HepG2 (cell line): ENCODE data around the gene STX1B. TPM values are rescaled to one million over a fixed set of nuclear protein-coding genes. Genes with fewer than 3 reads are reported as not detected.

Experiments used
- AKAP8 ChIP-seq: sonication (generic); formaldehyde crosslinking; IDR thresholded peaks from 2 replicates; pipeline ENCODE4 v1.5.1; 2020; ENCODE audit warnings: mild to moderate bottlenecking, missing genetic modification reagents
- DNMT1 ChIP-seq: sonication (generic); formaldehyde crosslinking; IDR thresholded peaks from 2 replicates; pipeline ENCODE4 v1.5.1; 2020; ENCODE audit warnings: mild to moderate bottlenecking, missing genetic modification reagents
- ELF3 ChIP-seq: IDR thresholded peaks from 2 replicates; pipeline ENCODE4 v1.6.1; 2016; ENCODE audit warnings: missing genetic modification reagents, missing compliant biosample characterization
- EP300 ChIP-seq, 3 experiments: sonication (generic) in 1 of 3; formaldehyde crosslinking in 1 of 3; IDR thresholded peaks; 2 replicates each; pipeline versions ENCODE4 v1.5.1 to v1.6.1; 2011 to 2020; ENCODE audit warnings: low read depth in 2 of 3, low read length in 2 of 3, borderline replicate concordance in 1 of 3, improper control_type of control experiment in 1 of 3, mild to moderate bottlenecking in 1 of 3, missing genetic modification reagents in 1 of 3, moderate library complexity in 1 of 3
- ETV5 ChIP-seq: IDR thresholded peaks from 2 replicates; pipeline ENCODE4 v1.6.1; 2018; ENCODE audit warnings: missing biosample characterization, missing genetic modification reagents, inconsistent platforms, borderline replicate concordance
- GABPB1 ChIP-seq: IDR thresholded peaks from 2 replicates; pipeline ENCODE4 v1.6.1; 2016; ENCODE audit warnings: mild to moderate bottlenecking, missing genetic modification reagents, moderate library complexity, missing compliant biosample characterization
- GTF3A ChIP-seq: sonication (generic); formaldehyde crosslinking; conservative IDR thresholded peaks from 2 replicates; pipeline ENCODE4 v1.4.0; 2020; ENCODE audit warnings: mild to moderate bottlenecking, missing genetic modification reagents
- HOMEZ ChIP-seq: IDR thresholded peaks from 2 replicates; pipeline ENCODE4 v1.6.1; 2016; ENCODE audit warnings: low read depth
- KMT2A ChIP-seq: sonication (generic); formaldehyde crosslinking; IDR thresholded peaks from 2 replicates; pipeline ENCODE4 v1.4.0; 2020; ENCODE audit warnings: missing genetic modification reagents
- MEIS1 ChIP-seq: sonication (generic); formaldehyde crosslinking; IDR thresholded peaks from 2 replicates; pipeline ENCODE4 v1.9.0; 2021; ENCODE audit warnings: mild to moderate bottlenecking, missing genetic modification reagents, moderate library complexity, borderline replicate concordance
- MIER2 ChIP-seq: IDR thresholded peaks from 2 replicates; pipeline ENCODE4 v1.6.1; 2016; ENCODE audit warnings: missing biosample characterization, missing genetic modification reagents
- MXI1 ChIP-seq: IDR thresholded peaks from 3 replicates; pipeline ENCODE4 v1.6.1; 2012; ENCODE audit warnings: low read depth, low read length, inconsistent platforms, borderline replicate concordance
- NR1H2 ChIP-seq: sonication (generic); formaldehyde crosslinking; IDR thresholded peaks from 2 replicates; pipeline ENCODE4 v1.8.1; 2022; ENCODE audit warnings: low read depth, missing genetic modification reagents, borderline replicate concordance
- SRY ChIP-seq: sonication (generic); formaldehyde crosslinking; IDR thresholded peaks from 2 replicates; pipeline ENCODE4 v1.8.0; 2022; ENCODE audit warnings: mild to moderate bottlenecking, missing genetic modification reagents
- STAT5B ChIP-seq: sonication (generic); formaldehyde crosslinking; IDR thresholded peaks from 2 replicates; pipeline ENCODE4 v1.4.0; 2020; ENCODE audit warnings: missing genetic modification reagents
- TAF1 ChIP-seq: sonication (generic); formaldehyde crosslinking; IDR thresholded peaks from 2 replicates; pipeline ENCODE4 v1.4.0; 2020; ENCODE audit warnings: missing genetic modification reagents
- ZBTB37 ChIP-seq: sonication (generic); formaldehyde crosslinking; IDR thresholded peaks from 2 replicates; pipeline ENCODE4 v1.4.0; 2020; ENCODE audit warnings: mild to moderate bottlenecking, missing genetic modification reagents
- ZNF329 ChIP-seq: sonication (generic); formaldehyde crosslinking; IDR thresholded peaks from 2 replicates; pipeline ENCODE4 v1.9.0; 2021; ENCODE audit warnings: low read depth, mild to moderate bottlenecking, missing genetic modification reagents
- ZNF574 ChIP-seq: sonication (generic); formaldehyde crosslinking; IDR thresholded peaks from 2 replicates; pipeline ENCODE4 v1.4.0; 2020; ENCODE audit warnings: missing genetic modification reagents
- ZNF576 ChIP-seq: sonication (generic); formaldehyde crosslinking; IDR thresholded peaks from 2 replicates; pipeline ENCODE4 v1.4.0; 2020; ENCODE audit warnings: mild to moderate bottlenecking, missing genetic modification reagents
- polyA plus RNA-seq, 8 experiments: library from polyadenylated mRNA; depleted of rRNA in 3 of 8; stranded (reverse) in 7 of 8; unstranded in 1 of 8; fragments of >200 nt; fragmentation: Illumina TruSeq in 4 of 8; extraction: Trizol in 4 of 8; gene quantifications; 2 replicates each; pipeline versions ENCODE4 v1.2.1 to v1.2.3, GENCODE V29; 2011 to 2016; ENCODE audit warnings: low read depth in 4 of 8, missing spikeins in 1 of 8, mixed read lengths in 1 of 8; ENCODE audit not compliant: insufficient read depth in 1 of 8
- total RNA-seq, 5 experiments: library from RNA; depleted of rRNA; stranded (reverse); fragments of >200 nt; fragmentation: Illumina TruSeq; extraction: Trizol; gene quantifications; 2 replicates each; pipeline ENCODE4 v1.2.3, GENCODE V29; 2016; ENCODE audit warnings: low read depth in 1 of 5
- TF ChIP-seq, protein P1 (sequence below): sonication (generic); formaldehyde crosslinking; IDR thresholded peaks from 2 replicates; pipeline ENCODE4 v1.4.0; 2020; ENCODE audit warnings: missing genetic modification reagents

Gene STX1B
- total and polyA plus RNA-seq, 2 of the 13 experiments (the other 11 are each of a cell fraction or from before 2014, with no cell fraction given), result 2.1 to 3.0 TPM

DNA sequence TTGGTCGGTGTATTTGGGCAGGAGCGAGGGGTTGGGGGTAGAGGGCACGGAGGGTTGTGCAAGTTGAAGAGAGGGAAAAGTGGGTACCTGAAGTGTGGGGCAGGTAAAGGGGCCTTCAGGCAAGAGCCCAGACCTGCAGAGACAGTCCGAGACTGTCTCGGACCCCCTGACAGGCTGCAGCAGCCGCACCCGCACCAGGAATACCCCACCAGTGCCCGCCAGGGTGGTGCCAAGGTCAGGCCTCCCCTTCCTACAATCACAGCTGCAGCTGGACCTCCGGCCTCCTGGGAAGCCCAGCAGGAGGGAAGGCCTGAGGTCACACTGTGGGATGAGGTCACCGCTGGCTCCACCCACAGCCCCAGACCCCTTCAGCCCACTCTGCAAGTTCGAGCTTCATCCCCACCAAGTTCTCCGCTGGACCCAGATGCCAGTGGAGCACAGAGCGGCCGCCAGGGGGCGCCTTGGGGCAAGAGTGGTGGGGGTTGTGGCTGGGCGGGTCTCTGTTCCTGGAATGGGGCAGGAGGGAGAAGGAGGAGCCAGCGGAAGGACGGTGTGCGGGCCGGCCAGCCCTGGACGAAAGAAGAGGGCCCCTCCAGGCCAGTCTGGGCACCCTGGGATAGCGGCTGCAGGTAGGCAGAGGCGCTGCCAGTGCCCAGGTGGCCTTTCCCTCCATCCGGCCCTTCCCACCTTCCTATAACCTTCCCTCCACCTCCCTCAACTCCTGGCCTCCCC, 25.6 kb downstream of the STX1B start, which contains the start of gene HSD3B7 (continued):
- TF ChIP-seq NR1H2 (CRISPR knock-in tag) (0 out of 2 replicates have a peak, but pooled peaks have one; percentile 61), AKAP8 (CRISPR knock-in tag) (peak; percentile 48; the same call in 1 of the 2 replicates), GABPB1 (CRISPR knock-in tag) (peak; percentile 70), ELF3 (CRISPR knock-in tag) (peak; percentile 46; the same call in 1 of the 2 replicates), MIER2 (CRISPR knock-in tag) (peak; percentile 66), DNMT1 (CRISPR knock-in tag) (peak; percentile 39; the same call in 1 of the 2 replicates), SRY (peak; percentile 1; the same call in 1 of the 2 replicates), EP300 (IDR thresholded peaks at IDR 0.05; ENCODE audit: low read depth in 2 of 2, low read length in 2 of 2) (0 out of 4 replicates have a peak, but pooled peaks of 1 of the 2 experiments have one; percentile 21), EP300 (CRISPR knock-in tag; IDR thresholded peaks at IDR 0.05; ENCODE audit: borderline replicate concordance) (peak; percentile 22; the same call in 1 of the 2 replicates), ETV5 (CRISPR knock-in tag) (peak; percentile 52; the same call in 1 of the 2 replicates), MXI1 (peak; percentile 77; the same call in 2 of the 3 replicates), GTF3A (CRISPR knock-in tag) (no peak), ZBTB37 (CRISPR knock-in tag) (no peak), STAT5B (peak; percentile 60; the same call in 1 of the 2 replicates), ZNF329 (CRISPR knock-in tag) (0 out of 2 replicates have a peak, but pooled peaks have one; percentile 19), MEIS1 (CRISPR knock-in tag) (no peak; the same call in 1 of the 2 replicates), TAF1 (CRISPR knock-in tag) (peak; percentile 59; the same call in 1 of the 2 replicates), ZNF574 (CRISPR knock-in tag) (peak; percentile 40), KMT2A (0 out of 2 replicates have a peak, but pooled peaks have one; percentile 35), ZNF576 (CRISPR knock-in tag) (peak; percentile 97), HOMEZ (CRISPR knock-in tag) (peak; percentile 60; the same call in 1 of the 2 replicates)
- TF ChIP-seq, protein P1, sequence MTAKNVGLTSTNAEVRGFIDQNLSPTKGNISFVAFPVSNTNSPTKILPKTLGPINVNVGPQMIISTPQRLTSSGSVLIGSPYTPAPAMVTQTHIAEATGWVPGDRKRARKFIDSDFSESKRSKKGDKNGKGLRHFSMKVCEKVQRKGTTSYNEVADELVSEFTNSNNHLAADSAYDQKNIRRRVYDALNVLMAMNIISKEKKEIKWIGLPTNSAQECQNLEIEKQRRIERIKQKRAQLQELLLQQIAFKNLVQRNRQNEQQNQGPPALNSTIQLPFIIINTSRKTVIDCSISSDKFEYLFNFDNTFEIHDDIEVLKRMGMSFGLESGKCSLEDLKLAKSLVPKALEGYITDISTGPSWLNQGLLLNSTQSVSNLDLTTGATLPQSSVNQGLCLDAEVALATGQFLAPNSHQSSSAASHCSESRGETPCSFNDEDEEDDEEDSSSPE (CRISPR knock-in tag), result peak; percentile 20; the same call in 1 of the 2 replicates
